K562 (cell line): Measurements from ENCODE around the gene SCYL1. TPM values are rescaled to one million over a fixed set of nuclear protein-coding genes. Genes with fewer than 3 reads are reported as not detected.

Experiments
- BDP1 ChIP-seq: IDR thresholded peaks from 3 replicates; pipeline ENCODE4 v1.6.1; 2011; ENCODE audit not compliant: insufficient read length, insufficient read depth
- CHD2 ChIP-seq: IDR thresholded peaks from 2 replicates; pipeline ENCODE4 v1.6.1; 2011; ENCODE audit warnings: low read depth, low read length
- KDM5B ChIP-seq: fragments of 200-600 bp; sonication (generic); IDR thresholded peaks from 2 replicates; pipeline ENCODE4 v1.6.1; 2012; ENCODE audit warnings: low read depth, mild to moderate bottlenecking, moderate library complexity, low read length, control low read depth, inconsistent platforms; ENCODE audit not compliant: insufficient replicate concordance
- L3MBTL2 ChIP-seq: fragments of 450-650 bp; IDR thresholded peaks from 2 replicates; pipeline ENCODE4 v1.6.1; 2016; ENCODE audit warnings: mild to moderate bottlenecking, moderate library complexity
- MAZ ChIP-seq, 2 experiments: fragments of 450-650 bp in 1 of 2; sonication (generic) in 1 of 2; formaldehyde crosslinking; IDR thresholded peaks in 1 of 2; conservative IDR thresholded peaks in 1 of 2; 2 replicates each; pipeline versions ENCODE4 v1.4.0 to v1.5.0; 2020; ENCODE audit warnings: mild to moderate bottlenecking in 1 of 2, missing genetic modification reagents in 1 of 2
- MCM7 ChIP-seq, 2 experiments: fragments of 450-650 bp; IDR thresholded peaks; 2 replicates each; pipeline ENCODE4 v1.6.1; 2016 to 2018
- NONO ChIP-seq, 2 experiments: fragments of 200-400 bp in 1 of 2; fragments of 450-650 bp in 1 of 2; formaldehyde crosslinking in 1 of 2; IDR thresholded peaks; 2 replicates each; pipeline ENCODE4 v1.6.1; 2017; ENCODE audit warnings: low read depth in 2 of 2, mild to moderate bottlenecking in 2 of 2, moderate library complexity in 2 of 2, low read length in 1 of 2
- PPARD ChIP-seq: fragments of 250-450 bp; sonication (Bioruptor Pico); IDR thresholded peaks from 2 replicates; pipeline ENCODE4 v1.8.0; 2022; ENCODE audit warnings: inconsistent platforms, mild to moderate bottlenecking, moderate library complexity
- PTTG1 ChIP-seq: fragments of 450-650 bp; IDR thresholded peaks from 2 replicates; pipeline ENCODE4 v1.6.1; 2016; ENCODE audit warnings: low read depth, mild to moderate bottlenecking, missing genetic modification characterization, missing compliant biosample characterization
- PYGO2 ChIP-seq: fragments of 450-650 bp; IDR thresholded peaks from 2 replicates; pipeline ENCODE4 v1.6.1; 2016; ENCODE audit warnings: mild to moderate bottlenecking, missing genetic modification characterization, moderate library complexity, missing compliant biosample characterization
- SAFB ChIP-seq: fragments of 200-400 bp; formaldehyde crosslinking; IDR thresholded peaks from 2 replicates; pipeline ENCODE4 v1.6.1; 2017; ENCODE audit warnings: low read depth, low read length, borderline replicate concordance
- SMARCA5 ChIP-seq: fragments of 450-650 bp; IDR thresholded peaks from 2 replicates; pipeline ENCODE4 v1.6.1; 2016
- SRSF9 ChIP-seq: fragments of 200-400 bp; formaldehyde crosslinking; IDR thresholded peaks from 2 replicates; pipeline ENCODE4 v1.6.1; 2017; ENCODE audit warnings: low read depth, low read length, borderline replicate concordance
- ZFP30 ChIP-seq: fragments of 250-450 bp; sonication (Bioruptor Pico); IDR thresholded peaks from 2 replicates; pipeline ENCODE4 v1.8.0; 2022; ENCODE audit warnings: moderate library complexity, mild to moderate bottlenecking, inconsistent platforms, borderline replicate concordance
- ZNF124 ChIP-seq: sonication (generic); formaldehyde crosslinking; IDR thresholded peaks from 2 replicates; pipeline ENCODE4 v1.8.1; 2022; ENCODE audit warnings: missing genetic modification reagents
- ZNF140 ChIP-seq: fragments of 250-450 bp; sonication (Bioruptor Pico); IDR thresholded peaks from 2 replicates; pipeline ENCODE4 v1.8.0; 2021; ENCODE audit warnings: moderate library complexity, mild to moderate bottlenecking, inconsistent platforms
- ZNF436 ChIP-seq: fragments of 250-450, 450-650 bp; sonication (Bioruptor Pico); formaldehyde crosslinking; IDR thresholded peaks from 2 replicates; pipeline ENCODE4 v1.7.0; 2020; ENCODE audit warnings: mild to moderate bottlenecking
- ZNF717 ChIP-seq: fragments of 250-450 bp; sonication (Bioruptor Pico); IDR thresholded peaks from 2 replicates; pipeline ENCODE4 v1.5.0; 2021
- polyA plus RNA-seq, 8 experiments: library from polyadenylated mRNA; depleted of rRNA in 4 of 8; stranded (reverse) in 5 of 8; unstranded in 3 of 8; fragments of >200 nt; fragmentation: Nextera tagmentation in 2 of 8; fragmentation: Illumina TruSeq in 1 of 8; extraction: Ambion mirVana in 2 of 8; extraction: Trizol in 1 of 8; gene quantifications; 2 replicates each; pipeline versions ENCODE4 v1.2.1 to v1.2.3, GENCODE V29; 2011 to 2014; ENCODE audit warnings: inconsistent platforms in 1 of 8, missing spikeins in 1 of 8
- total RNA-seq, 7 experiments: library from RNA; depleted of rRNA in 6 of 7; stranded (reverse); fragments of >200 nt in 6 of 7; fragmentation: Illumina TruSeq in 2 of 7; extraction: Trizol in 2 of 7; gene quantifications; 2 replicates each; pipeline versions ENCODE4 v1.2.1 to v1.2.3, GENCODE V29; 2011 to 2021; ENCODE audit warnings: low replicate concordance in 1 of 7
- TF ChIP-seq, protein P1 (sequence below): fragments of 250-450 bp; sonication (Bioruptor Pico); IDR thresholded peaks from 2 replicates; pipeline ENCODE4 v1.5.0; 2021
- TF ChIP-seq, protein P2 (sequence below): sonication (generic); formaldehyde crosslinking; IDR thresholded peaks from 2 replicates; pipeline ENCODE4 v1.8.1; 2023; ENCODE audit warnings: mild to moderate bottlenecking, missing genetic modification reagents, moderate library complexity
- TF ChIP-seq, protein P3 (sequence below): fragments of 200-400 bp; formaldehyde crosslinking; IDR thresholded peaks from 2 replicates; pipeline ENCODE4 v1.6.1; 2017; ENCODE audit warnings: mild to moderate bottlenecking, low read depth, low read length, moderate library complexity
- TF ChIP-seq, protein P4 (sequence below): fragments of 250-450 bp; sonication (Bioruptor Pico); IDR thresholded peaks from 2 replicates; pipeline ENCODE4 v1.5.0; 2020; ENCODE audit warnings: mild to moderate bottlenecking, borderline replicate concordance

The SCYL1 gene
- total and polyA plus RNA-seq, 9 of the 15 experiments (the other 6 are each of a cell fraction or from before 2014, with no cell fraction given) = 1.9 to 145 (median 57.6) TPM

DNA sequence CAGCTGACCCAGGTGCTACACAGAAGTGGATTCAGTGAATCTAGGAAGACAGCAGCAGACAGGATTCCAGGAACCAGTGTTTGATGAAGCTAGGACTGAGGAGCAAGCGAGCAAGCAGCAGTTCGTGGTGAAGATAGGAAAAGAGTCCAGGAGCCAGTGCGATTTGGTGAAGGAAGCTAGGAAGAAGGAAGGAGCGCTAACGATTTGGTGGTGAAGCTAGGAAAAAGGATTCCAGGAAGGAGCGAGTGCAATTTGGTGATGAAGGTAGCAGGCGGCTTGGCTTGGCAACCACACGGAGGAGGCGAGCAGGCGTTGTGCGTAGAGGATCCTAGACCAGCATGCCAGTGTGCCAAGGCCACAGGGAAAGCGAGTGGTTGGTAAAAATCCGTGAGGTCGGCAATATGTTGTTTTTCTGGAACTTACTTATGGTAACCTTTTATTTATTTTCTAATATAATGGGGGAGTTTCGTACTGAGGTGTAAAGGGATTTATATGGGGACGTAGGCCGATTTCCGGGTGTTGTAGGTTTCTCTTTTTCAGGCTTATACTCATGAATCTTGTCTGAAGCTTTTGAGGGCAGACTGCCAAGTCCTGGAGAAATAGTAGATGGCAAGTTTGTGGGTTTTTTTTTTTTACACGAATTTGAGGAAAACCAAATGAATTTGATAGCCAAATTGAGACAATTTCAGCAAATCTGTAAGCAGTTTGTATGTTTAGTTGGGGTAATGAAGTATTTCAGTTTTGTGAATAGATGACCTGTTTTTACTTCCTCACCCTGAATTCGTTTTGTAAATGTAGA is 24.3 kb upstream of the SCYL1 start (continued):
- peak; percentile 85 for TF ChIP-seq ZNF436 (CRISPR knock-in tag)
- TF ChIP-seq, protein P1, sequence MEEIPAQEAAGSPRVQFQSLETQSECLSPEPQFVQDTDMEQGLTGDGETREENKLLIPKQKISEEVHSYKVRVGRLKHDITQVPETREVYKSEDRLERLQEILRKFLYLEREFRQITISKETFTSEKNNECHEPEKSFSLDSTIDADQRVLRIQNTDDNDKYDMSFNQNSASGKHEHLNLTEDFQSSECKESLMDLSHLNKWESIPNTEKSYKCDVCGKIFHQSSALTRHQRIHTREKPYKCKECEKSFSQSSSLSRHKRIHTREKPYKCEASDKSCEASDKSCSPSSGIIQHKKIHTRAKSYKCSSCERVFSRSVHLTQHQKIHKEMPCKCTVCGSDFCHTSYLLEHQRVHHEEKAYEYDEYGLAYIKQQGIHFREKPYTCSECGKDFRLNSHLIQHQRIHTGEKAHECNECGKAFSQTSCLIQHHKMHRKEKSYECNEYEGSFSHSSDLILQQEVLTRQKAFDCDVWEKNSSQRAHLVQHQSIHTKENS (CRISPR knock-in tag) = no peak
- TF ChIP-seq BDP1 = no peak
- no peak for TF ChIP-seq PTTG1 (tag)
- TF ChIP-seq L3MBTL2 = no peak
- TF ChIP-seq KDM5B = peak; percentile 97
- TF ChIP-seq ZNF124 (CRISPR knock-in tag) = no peak
- TF ChIP-seq CHD2 = peak; percentile 42; the same call in 1 of the 2 replicates
- peak in 1 of 2 experiments; percentile 46; a peak in 2 of 4 replicates for TF ChIP-seq MAZ (CRISPR knock-in tag; conservative IDR thresholded peaks at IDR 0.05 in 1 of 2, IDR thresholded peaks at IDR 0.05 in 1 of 2)
- 0 out of 2 replicates have a peak, but pooled peaks have one; percentile 35 for TF ChIP-seq ZNF140 (CRISPR knock-in tag)
- no peak for TF ChIP-seq PYGO2 (tag)
- TF ChIP-seq SRSF9 = no peak
- TF ChIP-seq MCM7 (IDR thresholded peaks at IDR 0.05) = no peak
- no peak for TF ChIP-seq SAFB
- TF ChIP-seq, protein P2, sequence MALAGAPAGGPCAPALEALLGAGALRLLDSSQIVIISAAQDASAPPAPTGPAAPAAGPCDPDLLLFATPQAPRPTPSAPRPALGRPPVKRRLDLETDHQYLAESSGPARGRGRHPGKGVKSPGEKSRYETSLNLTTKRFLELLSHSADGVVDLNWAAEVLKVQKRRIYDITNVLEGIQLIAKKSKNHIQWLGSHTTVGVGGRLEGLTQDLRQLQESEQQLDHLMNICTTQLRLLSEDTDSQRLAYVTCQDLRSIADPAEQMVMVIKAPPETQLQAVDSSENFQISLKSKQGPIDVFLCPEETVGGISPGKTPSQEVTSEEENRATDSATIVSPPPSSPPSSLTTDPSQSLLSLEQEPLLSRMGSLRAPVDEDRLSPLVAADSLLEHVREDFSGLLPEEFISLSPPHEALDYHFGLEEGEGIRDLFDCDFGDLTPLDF (CRISPR knock-in tag) = no peak
- TF ChIP-seq PPARD (CRISPR knock-in tag) = no peak
- TF ChIP-seq, protein P3, sequence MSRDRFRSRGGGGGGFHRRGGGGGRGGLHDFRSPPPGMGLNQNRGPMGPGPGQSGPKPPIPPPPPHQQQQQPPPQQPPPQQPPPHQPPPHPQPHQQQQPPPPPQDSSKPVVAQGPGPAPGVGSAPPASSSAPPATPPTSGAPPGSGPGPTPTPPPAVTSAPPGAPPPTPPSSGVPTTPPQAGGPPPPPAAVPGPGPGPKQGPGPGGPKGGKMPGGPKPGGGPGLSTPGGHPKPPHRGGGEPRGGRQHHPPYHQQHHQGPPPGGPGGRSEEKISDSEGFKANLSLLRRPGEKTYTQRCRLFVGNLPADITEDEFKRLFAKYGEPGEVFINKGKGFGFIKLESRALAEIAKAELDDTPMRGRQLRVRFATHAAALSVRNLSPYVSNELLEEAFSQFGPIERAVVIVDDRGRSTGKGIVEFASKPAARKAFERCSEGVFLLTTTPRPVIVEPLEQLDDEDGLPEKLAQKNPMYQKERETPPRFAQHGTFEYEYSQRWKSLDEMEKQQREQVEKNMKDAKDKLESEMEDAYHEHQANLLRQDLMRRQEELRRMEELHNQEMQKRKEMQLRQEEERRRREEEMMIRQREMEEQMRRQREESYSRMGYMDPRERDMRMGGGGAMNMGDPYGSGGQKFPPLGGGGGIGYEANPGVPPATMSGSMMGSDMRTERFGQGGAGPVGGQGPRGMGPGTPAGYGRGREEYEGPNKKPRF = no peak
- TF ChIP-seq ZNF717 = peak; percentile 3; the same call in 1 of the 2 replicates
- no peak for TF ChIP-seq ZFP30 (CRISPR knock-in tag)
- TF ChIP-seq, protein P4, sequence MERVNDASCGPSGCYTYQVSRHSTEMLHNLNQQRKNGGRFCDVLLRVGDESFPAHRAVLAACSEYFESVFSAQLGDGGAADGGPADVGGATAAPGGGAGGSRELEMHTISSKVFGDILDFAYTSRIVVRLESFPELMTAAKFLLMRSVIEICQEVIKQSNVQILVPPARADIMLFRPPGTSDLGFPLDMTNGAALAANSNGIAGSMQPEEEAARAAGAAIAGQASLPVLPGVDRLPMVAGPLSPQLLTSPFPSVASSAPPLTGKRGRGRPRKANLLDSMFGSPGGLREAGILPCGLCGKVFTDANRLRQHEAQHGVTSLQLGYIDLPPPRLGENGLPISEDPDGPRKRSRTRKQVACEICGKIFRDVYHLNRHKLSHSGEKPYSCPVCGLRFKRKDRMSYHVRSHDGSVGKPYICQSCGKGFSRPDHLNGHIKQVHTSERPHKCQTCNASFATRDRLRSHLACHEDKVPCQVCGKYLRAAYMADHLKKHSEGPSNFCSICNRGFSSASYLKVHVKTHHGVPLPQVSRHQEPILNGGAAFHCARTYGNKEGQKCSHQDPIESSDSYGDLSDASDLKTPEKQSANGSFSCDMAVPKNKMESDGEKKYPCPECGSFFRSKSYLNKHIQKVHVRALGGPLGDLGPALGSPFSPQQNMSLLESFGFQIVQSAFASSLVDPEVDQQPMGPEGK (CRISPR knock-in tag) = no peak
- no peak for TF ChIP-seq SMARCA5
- 0 out of 4 replicates have a peak, but pooled peaks of 1 of the 2 experiments have one; percentile 13 for TF ChIP-seq NONO (IDR thresholded peaks at IDR 0.05; ENCODE audit: low read depth in 2 of 2, low read length in 1 of 2)
